Measurements from ENCODE around the gene NFKB1. TPM values are rescaled to one million over a fixed set of nuclear protein-coding genes. Genes with fewer than 3 reads are reported as not detected.

The NFKB1 gene
- total and polyA plus RNA-seq, 9 of the 15 experiments (the other 6 are each of a cell fraction or from before 2014, with no cell fraction given): 2.4 to 14.5 (median 10.3) TPM

DNA sequence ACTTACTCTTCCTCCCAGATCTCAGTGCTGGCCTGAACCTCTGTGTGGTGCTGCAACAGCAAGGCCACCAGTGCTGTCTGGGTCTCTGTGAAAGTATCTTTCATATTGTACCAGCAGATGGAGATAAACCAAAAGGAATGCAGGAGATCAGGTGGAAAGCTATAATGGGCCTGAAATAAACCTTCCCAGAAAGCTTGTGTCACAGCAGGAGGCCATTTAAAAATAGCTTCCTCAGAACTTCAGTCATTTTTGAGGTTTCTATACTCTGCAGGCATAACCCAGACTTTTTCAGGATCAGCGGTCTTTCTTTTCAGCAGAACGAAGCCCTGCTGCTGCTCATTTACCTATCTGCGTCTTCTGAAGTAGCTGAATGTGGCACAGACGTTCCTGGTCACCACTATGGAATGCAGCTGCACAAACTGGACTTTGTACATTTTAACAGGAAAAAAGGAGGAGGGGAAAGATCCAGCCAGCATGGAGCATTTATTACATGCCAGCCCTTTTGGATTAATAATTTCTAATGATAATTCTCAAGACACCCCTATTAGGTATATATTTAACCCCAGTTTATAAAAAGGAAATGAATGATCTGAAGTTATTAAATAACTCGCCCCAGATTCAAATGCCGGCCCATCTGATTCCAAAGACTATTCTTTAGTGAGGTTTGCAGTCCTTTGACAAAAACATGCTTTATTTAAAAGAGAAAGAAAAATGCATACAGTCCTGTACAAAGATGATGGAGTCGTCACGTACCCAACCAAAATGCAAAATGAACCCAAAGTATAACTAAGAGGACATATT, 119.7 kb downstream of the NFKB1 start (continued):
- TF ChIP-seq, protein P1, sequence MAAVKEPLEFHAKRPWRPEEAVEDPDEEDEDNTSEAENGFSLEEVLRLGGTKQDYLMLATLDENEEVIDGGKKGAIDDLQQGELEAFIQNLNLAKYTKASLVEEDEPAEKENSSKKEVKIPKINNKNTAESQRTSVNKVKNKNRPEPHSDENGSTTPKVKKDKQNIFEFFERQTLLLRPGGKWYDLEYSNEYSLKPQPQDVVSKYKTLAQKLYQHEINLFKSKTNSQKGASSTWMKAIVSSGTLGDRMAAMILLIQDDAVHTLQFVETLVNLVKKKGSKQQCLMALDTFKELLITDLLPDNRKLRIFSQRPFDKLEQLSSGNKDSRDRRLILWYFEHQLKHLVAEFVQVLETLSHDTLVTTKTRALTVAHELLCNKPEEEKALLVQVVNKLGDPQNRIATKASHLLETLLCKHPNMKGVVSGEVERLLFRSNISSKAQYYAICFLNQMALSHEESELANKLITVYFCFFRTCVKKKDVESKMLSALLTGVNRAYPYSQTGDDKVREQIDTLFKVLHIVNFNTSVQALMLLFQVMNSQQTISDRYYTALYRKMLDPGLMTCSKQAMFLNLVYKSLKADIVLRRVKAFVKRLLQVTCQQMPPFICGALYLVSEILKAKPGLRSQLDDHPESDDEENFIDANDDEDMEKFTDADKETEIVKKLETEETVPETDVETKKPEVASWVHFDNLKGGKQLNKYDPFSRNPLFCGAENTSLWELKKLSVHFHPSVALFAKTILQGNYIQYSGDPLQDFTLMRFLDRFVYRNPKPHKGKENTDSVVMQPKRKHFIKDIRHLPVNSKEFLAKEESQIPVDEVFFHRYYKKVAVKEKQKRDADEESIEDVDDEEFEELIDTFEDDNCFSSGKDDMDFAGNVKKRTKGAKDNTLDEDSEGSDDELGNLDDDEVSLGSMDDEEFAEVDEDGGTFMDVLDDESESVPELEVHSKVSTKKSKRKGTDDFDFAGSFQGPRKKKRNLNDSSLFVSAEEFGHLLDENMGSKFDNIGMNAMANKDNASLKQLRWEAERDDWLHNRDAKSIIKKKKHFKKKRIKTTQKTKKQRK (IDR thresholded peaks at IDR 0.05; ENCODE audit: borderline replicate concordance, low read depth, low read length): no peak
- TF ChIP-seq ZNF785 (CRISPR knock-in tag; IDR thresholded peaks at IDR 0.05) (no peak), ARID1B (IDR thresholded peaks at IDR 0.05) (no peak), SNIP1 (IDR thresholded peaks at IDR 0.05; ENCODE audit: low read depth) (no peak), CHD1 (IDR thresholded peaks at IDR 0.05; ENCODE audit: low read length) (no peak), KDM1A (IDR thresholded peaks at IDR 0.05) (no peak), CBFB (CRISPR knock-in tag; IDR thresholded peaks at IDR 0.05) (no peak), PYGO2 (tag; IDR thresholded peaks at IDR 0.05) (no peak), ZNF253 (CRISPR knock-in tag; conservative IDR thresholded peaks at IDR 0.05) (no peak), TAF1 (IDR thresholded peaks at IDR 0.05; ENCODE audit: control insufficient read depth, extremely low read depth, insufficient read depth, low read length, severe bottlenecking) (no peak), CCAR2 (IDR thresholded peaks at IDR 0.05; ENCODE audit: low read depth, low read length) (no peak), MAFG (tag; conservative IDR thresholded peaks at IDR 0.05) (no peak), CBX3 (IDR thresholded peaks at IDR 0.05; ENCODE audit: borderline replicate concordance in 1 of 2, low read length in 2 of 2) (0 out of 3 replicates have a peak, but pooled peaks of 1 of the 2 experiments have one; percentile 15), ZNF143 (CRISPR knock-in tag; IDR thresholded peaks at IDR 0.05) (0 out of 2 replicates have a peak, but pooled peaks have one; percentile 21)
- TF ChIP-seq, protein P2, sequence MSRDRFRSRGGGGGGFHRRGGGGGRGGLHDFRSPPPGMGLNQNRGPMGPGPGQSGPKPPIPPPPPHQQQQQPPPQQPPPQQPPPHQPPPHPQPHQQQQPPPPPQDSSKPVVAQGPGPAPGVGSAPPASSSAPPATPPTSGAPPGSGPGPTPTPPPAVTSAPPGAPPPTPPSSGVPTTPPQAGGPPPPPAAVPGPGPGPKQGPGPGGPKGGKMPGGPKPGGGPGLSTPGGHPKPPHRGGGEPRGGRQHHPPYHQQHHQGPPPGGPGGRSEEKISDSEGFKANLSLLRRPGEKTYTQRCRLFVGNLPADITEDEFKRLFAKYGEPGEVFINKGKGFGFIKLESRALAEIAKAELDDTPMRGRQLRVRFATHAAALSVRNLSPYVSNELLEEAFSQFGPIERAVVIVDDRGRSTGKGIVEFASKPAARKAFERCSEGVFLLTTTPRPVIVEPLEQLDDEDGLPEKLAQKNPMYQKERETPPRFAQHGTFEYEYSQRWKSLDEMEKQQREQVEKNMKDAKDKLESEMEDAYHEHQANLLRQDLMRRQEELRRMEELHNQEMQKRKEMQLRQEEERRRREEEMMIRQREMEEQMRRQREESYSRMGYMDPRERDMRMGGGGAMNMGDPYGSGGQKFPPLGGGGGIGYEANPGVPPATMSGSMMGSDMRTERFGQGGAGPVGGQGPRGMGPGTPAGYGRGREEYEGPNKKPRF (IDR thresholded peaks at IDR 0.05; ENCODE audit: low read depth, low read length): no peak
- TF ChIP-seq, protein P3, sequence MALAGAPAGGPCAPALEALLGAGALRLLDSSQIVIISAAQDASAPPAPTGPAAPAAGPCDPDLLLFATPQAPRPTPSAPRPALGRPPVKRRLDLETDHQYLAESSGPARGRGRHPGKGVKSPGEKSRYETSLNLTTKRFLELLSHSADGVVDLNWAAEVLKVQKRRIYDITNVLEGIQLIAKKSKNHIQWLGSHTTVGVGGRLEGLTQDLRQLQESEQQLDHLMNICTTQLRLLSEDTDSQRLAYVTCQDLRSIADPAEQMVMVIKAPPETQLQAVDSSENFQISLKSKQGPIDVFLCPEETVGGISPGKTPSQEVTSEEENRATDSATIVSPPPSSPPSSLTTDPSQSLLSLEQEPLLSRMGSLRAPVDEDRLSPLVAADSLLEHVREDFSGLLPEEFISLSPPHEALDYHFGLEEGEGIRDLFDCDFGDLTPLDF (CRISPR knock-in tag; IDR thresholded peaks at IDR 0.05): no peak
- TF ChIP-seq, protein P4, sequence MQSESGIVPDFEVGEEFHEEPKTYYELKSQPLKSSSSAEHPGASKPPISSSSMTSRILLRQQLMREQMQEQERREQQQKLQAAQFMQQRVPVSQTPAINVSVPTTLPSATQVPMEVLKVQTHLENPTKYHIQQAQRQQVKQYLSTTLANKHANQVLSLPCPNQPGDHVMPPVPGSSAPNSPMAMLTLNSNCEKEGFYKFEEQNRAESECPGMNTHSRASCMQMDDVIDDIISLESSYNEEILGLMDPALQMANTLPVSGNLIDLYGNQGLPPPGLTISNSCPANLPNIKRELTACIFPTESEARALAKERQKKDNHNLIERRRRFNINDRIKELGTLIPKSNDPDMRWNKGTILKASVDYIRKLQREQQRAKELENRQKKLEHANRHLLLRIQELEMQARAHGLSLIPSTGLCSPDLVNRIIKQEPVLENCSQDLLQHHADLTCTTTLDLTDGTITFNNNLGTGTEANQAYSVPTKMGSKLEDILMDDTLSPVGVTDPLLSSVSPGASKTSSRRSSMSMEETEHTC (IDR thresholded peaks at IDR 0.05): no peak
- TF ChIP-seq, protein P5, sequence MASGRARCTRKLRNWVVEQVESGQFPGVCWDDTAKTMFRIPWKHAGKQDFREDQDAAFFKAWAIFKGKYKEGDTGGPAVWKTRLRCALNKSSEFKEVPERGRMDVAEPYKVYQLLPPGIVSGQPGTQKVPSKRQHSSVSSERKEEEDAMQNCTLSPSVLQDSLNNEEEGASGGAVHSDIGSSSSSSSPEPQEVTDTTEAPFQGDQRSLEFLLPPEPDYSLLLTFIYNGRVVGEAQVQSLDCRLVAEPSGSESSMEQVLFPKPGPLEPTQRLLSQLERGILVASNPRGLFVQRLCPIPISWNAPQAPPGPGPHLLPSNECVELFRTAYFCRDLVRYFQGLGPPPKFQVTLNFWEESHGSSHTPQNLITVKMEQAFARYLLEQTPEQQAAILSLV (tag; IDR thresholded peaks at IDR 0.05): no peak

Data from K562 (cell line).